ENCODE data around the gene ADAM12.

ADAM12 gene

GRCh38 chr10:126133082-126133620 lies 255.1 kb downstream of the ADAM12 start:
- no peak for DNase-seq

GRCh38 chr10:126131341-126131740 lies 256.9 kb downstream of the ADAM12 start:
- no peak for DNase-seq

GRCh38 chr10:126130271-126130710 lies 258.0 kb downstream of the ADAM12 start:
- no peak for DNase-seq

- DNase-seq: no peak
Measured at GRCh38 chr10:126129026-126129425, 259.3 kb downstream of the ADAM12 start.

- no peak for DNase-seq
Measured at GRCh38 chr10:126128581-126128980, 259.7 kb downstream of the ADAM12 start.

GRCh38 chr10:126127481-126128029 lies 260.7 kb downstream of the ADAM12 start:
- DNase-seq: no peak

- no peak for DNase-seq
Measured at GRCh38 chr10:126126866-126127265, 261.4 kb downstream of the ADAM12 start.

- no peak for DNase-seq
Measured at GRCh38 chr10:126126023-126126422, 262.3 kb downstream of the ADAM12 start.

GRCh38 chr10:126124668-126125349 lies 263.5 kb downstream of the ADAM12 start:
- DNase-seq: no peak

- no peak for DNase-seq
Measured at GRCh38 chr10:126124046-126124445, 264.2 kb downstream of the ADAM12 start.

GRCh38 chr10:126123466-126123865 lies 264.8 kb downstream of the ADAM12 start:
- DNase-seq: no peak

GRCh38 chr10:126122881-126123280 lies 265.4 kb downstream of the ADAM12 start:
- DNase-seq: no peak

GRCh38 chr10:126119599-126119998 lies 268.7 kb downstream of the ADAM12 start:
- DNase-seq: no peak

GRCh38 chr10:126118476-126118875 lies 269.8 kb downstream of the ADAM12 start:
- no peak for DNase-seq

- DNase-seq: no peak
Measured at GRCh38 chr10:126117196-126117595, 271.1 kb downstream of the ADAM12 start.

GRCh38 chr10:126115886-126116285 lies 272.4 kb downstream of the ADAM12 start:
- DNase-seq: no peak

GRCh38 chr10:126114884-126115555 lies 273.3 kb downstream of the ADAM12 start:
- no peak for DNase-seq

- DNase-seq: no peak
Measured at GRCh38 chr10:126111516-126111915, 276.8 kb downstream of the ADAM12 start.

GRCh38 chr10:126110489-126111180 lies 277.6 kb downstream of the ADAM12 start:
- no peak for DNase-seq

GRCh38 chr10:126109893-126110292 lies 278.4 kb downstream of the ADAM12 start:
- no peak for DNase-seq

GRCh38 chr10:126108693-126109092 lies 279.6 kb downstream of the ADAM12 start:
- no peak for DNase-seq

- DNase-seq: no peak
Measured at GRCh38 chr10:126104767-126105166, 283.5 kb downstream of the ADAM12 start.

- DNase-seq: no peak
Measured at GRCh38 chr10:126102636-126103035, 285.6 kb downstream of the ADAM12 start.

Data from CD4-positive, alpha-beta T cell treated with Interferon alpha-2 for 1 hour (primary cell).